ENCODE measurements around the gene TTC33. TPM values are rescaled to one million over a fixed set of nuclear protein-coding genes. Genes with fewer than 3 reads are reported as not detected.

The TTC33 gene
- total RNA-seq, 4 donors from 2014 or later, result 6.4 to 67.3 (median 17.4) TPM

- Histone ChIP-seq H3K36me3 (no peaks in the 10 kb centered on the region), H3K9me3 (no peaks in the 10 kb centered on the region), H3K4me1 (peaks cover 0 to 63% (median 46%) of the 10 kb centered on the region in 4 donors), H3K27me3 (no peaks in the 10 kb centered on the region), H3K4me3 (no peak overlapping the region), H3K27ac (no peak overlapping the region)
- TF ChIP-seq EP300 (IDR thresholded peaks at IDR 0.05; ENCODE audit: low read depth) (no peak), POLR2AphosphoS5 (IDR thresholded peaks at IDR 0.05) (no peak), POLR2A (IDR thresholded peaks at IDR 0.05) (no peak)
- TF ChIP-seq, protein P1, sequence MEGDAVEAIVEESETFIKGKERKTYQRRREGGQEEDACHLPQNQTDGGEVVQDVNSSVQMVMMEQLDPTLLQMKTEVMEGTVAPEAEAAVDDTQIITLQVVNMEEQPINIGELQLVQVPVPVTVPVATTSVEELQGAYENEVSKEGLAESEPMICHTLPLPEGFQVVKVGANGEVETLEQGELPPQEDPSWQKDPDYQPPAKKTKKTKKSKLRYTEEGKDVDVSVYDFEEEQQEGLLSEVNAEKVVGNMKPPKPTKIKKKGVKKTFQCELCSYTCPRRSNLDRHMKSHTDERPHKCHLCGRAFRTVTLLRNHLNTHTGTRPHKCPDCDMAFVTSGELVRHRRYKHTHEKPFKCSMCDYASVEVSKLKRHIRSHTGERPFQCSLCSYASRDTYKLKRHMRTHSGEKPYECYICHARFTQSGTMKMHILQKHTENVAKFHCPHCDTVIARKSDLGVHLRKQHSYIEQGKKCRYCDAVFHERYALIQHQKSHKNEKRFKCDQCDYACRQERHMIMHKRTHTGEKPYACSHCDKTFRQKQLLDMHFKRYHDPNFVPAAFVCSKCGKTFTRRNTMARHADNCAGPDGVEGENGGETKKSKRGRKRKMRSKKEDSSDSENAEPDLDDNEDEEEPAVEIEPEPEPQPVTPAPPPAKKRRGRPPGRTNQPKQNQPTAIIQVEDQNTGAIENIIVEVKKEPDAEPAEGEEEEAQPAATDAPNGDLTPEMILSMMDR (IDR thresholded peaks at IDR 0.05), result no peak
- no peak for DNase-seq
- 75 to 88% methylated on average over 4 to 5 of the region's 5 CpGs for WGBS, 2 donors (ENCODE audit: low coverage in 1 of 2)
- intact Hi-C loops (cut with DNase I; ENCODE audit: low total_unique reads) (no loop called here), in situ Hi-C loops (cut with MboI; ENCODE audit: low pct_ligation_motif_present in 1 of 4, low pct_unique_long_range_greater_than_20kb in 1 of 4, low sequenced_read_pairs in 3 of 4) (no loop called here)
Observed at GRCh38 chr5:40780199-40780598, 24.4 kb upstream of the TTC33 start.

GRCh38 chr5:40779561-40779960, 23.8 kb upstream of the TTC33 start:
- Histone ChIP-seq H3K27me3 (no peaks in the 10 kb centered on the region), H3K36me3 (peaks cover 0 to 2% (median 0%) of the 10 kb centered on the region in 4 donors), H3K27ac (no peak overlapping the region), H3K9me3 (no peaks in the 10 kb centered on the region), H3K4me3 (no peak overlapping the region), H3K4me1 (peaks cover 0 to 63% (median 41%) of the 10 kb centered on the region in 4 donors)
- intact Hi-C loops (cut with DNase I; ENCODE audit: low total_unique reads) (no loop called here), in situ Hi-C loops (cut with MboI; ENCODE audit: low pct_ligation_motif_present in 1 of 4, low pct_unique_long_range_greater_than_20kb in 1 of 4, low sequenced_read_pairs in 3 of 4) (no loop called here)
- WGBS, 2 donors (ENCODE audit: low coverage in 1 of 2), result 97 to 100% methylated on average over 6 of the region's 6 CpGs
- TF ChIP-seq, protein P1 (IDR thresholded peaks at IDR 0.05), result no peak
- no peak for TF ChIP-seq POLR2A (IDR thresholded peaks at IDR 0.05)
- no peak for TF ChIP-seq EP300 (IDR thresholded peaks at IDR 0.05; ENCODE audit: low read depth)
- no peak for TF ChIP-seq POLR2AphosphoS5 (IDR thresholded peaks at IDR 0.05)
- DNase-seq, result no peak

DNA sequence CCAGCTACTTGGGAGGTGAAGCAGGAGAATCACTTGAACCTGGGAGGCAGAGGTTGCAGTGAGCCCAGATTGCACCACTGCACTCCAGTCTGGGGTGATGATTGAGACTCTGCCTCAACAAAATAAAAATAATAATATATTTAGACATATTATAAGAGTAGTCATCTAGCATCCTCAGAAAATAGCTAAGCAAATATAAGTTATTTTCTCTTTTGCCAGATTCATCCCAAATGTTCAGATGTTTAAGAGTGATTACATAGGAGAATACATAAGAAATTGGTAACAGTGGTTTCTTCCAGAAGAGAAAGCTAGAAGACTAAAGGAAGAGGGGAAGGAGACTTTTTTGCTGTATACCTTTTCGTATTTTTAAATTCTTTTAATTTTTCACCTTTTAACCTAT, 22.4 kb upstream of the TTC33 start:
- WGBS, 2 donors (ENCODE audit: low coverage in 1 of 2), result 87 to 96% methylated on average over 1 of the region's 1 CpG
- H3K9me3 ChIP-seq, result no peaks in the 10 kb centered on the region
- H3K36me3 ChIP-seq, result peaks cover 0 to 13% (median 3%) of the 10 kb centered on the region in 4 donors
- no peak for DNase-seq
- no peak overlapping the region for H3K4me3 ChIP-seq
- H3K27ac ChIP-seq, result no peak overlapping the region
- H3K4me1 ChIP-seq, result peaks cover 0 to 50% (median 31%) of the 10 kb centered on the region in 4 donors
- in situ Hi-C loops (cut with MboI; ENCODE audit: low pct_ligation_motif_present in 1 of 4, low pct_unique_long_range_greater_than_20kb in 1 of 4, low sequenced_read_pairs in 3 of 4), result no loop called here
- intact Hi-C loops (cut with DNase I; ENCODE audit: low total_unique reads), result no loop called here
- no peaks in the 10 kb centered on the region for H3K27me3 ChIP-seq
- TF ChIP-seq EP300 (IDR thresholded peaks at IDR 0.05; ENCODE audit: low read depth), result no peak
- no peak for TF ChIP-seq POLR2AphosphoS5 (IDR thresholded peaks at IDR 0.05)
- TF ChIP-seq, protein P1 (IDR thresholded peaks at IDR 0.05), result no peak
- TF ChIP-seq POLR2A (IDR thresholded peaks at IDR 0.05), result no peak

DNA sequence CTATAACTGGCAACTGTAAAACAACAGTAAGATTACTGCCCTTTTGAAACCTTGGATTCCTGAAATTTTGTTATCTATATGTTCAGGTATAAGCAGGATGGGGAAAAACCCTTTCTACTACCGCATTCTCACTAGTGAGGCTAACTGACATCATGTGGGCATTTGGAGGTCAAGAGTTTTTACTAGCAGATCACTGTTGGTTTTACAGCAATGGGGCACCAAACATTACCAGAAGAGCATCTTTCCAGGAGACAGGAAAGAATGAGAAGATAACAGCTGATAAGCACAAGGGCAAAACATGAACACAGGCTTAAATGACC, 20.9 kb upstream of the TTC33 start:
- DNase-seq, result no peak
- Histone ChIP-seq H3K9me3 (no peaks in the 10 kb centered on the region), H3K27me3 (no peaks in the 10 kb centered on the region), H3K4me1 (peaks cover 0 to 35% (median 21%) of the 10 kb centered on the region in 4 donors), H3K36me3 (peaks cover 0 to 21% (median 4%) of the 10 kb centered on the region in 4 donors), H3K4me3 (no peak overlapping the region), H3K27ac (peak overlapping the region; percentile 32 to 75 (median 73))
- TF ChIP-seq POLR2AphosphoS5 (IDR thresholded peaks at IDR 0.05), result no peak
- no peak for TF ChIP-seq POLR2A (IDR thresholded peaks at IDR 0.05)
- no peak for TF ChIP-seq EP300 (IDR thresholded peaks at IDR 0.05; ENCODE audit: low read depth)
- TF ChIP-seq, protein P1 (IDR thresholded peaks at IDR 0.05), result no peak
- 47 to 67% methylated on average over 1 of the region's 1 CpG for WGBS, 2 donors (ENCODE audit: low coverage in 1 of 2)
- in situ Hi-C loops (cut with MboI; ENCODE audit: low pct_ligation_motif_present in 1 of 4, low pct_unique_long_range_greater_than_20kb in 1 of 4, low sequenced_read_pairs in 3 of 4) (no loop called here), intact Hi-C loops (cut with DNase I; ENCODE audit: low total_unique reads) (no loop called here)
